GM18858 (cell line): ENCODE results near the gene FXYD5.
"Not testable (repeated sequence)": the region's sequence is repeated elsewhere in the genome, so short reads cannot be mapped to it uniquely, and the experiment has no call there.

Experiments used
- ATAC-seq: cut with Tn5 transposase; IDR thresholded peaks from one replicate; pipeline ENCODE4 v1.9.1; 2021; ENCODE audit not compliant: unreplicated experiment

The FXYD5 gene

GRCh38 chr19:35136977-35137702 lies 17.4 kb upstream of the FXYD5 start:
- ATAC-seq: no peak

DNA sequence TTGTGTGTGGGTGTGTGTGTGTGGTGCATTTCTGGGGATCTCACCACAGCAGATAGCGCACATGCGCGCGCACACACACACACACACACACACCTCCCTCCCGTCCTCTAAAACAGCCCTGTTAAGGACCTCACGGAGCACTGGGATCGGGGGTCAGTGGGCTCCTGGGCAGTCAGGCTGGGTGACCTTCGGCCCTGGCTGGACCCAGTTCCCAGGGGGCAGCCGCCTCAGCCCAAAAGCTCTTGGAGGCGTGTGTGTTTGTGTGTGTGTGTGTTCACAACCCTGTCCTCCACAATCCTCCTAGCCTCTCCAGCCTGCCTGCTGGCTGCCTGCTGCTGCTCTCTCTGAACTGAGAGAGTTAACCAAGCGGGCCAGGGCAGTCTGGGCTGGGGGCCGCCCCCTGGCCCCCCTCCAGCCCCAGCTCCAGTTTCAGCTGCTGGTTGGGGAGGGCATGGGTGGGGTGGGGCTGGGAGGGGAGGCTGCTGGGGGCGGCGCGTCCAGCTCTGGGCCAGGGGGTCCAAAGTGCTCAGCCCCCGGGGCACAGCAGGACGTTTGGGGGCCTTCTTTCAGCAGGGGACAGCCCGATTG lies 16.1 kb upstream of the FXYD5 start, which contains the start of gene FXYD1:
FXYD1 (plus strand) TSS at position 520 of the 588 bp plus-strand sequence. CDS start 1,256 bp downstream, outside the sequence.
- no peak for ATAC-seq

DNA sequence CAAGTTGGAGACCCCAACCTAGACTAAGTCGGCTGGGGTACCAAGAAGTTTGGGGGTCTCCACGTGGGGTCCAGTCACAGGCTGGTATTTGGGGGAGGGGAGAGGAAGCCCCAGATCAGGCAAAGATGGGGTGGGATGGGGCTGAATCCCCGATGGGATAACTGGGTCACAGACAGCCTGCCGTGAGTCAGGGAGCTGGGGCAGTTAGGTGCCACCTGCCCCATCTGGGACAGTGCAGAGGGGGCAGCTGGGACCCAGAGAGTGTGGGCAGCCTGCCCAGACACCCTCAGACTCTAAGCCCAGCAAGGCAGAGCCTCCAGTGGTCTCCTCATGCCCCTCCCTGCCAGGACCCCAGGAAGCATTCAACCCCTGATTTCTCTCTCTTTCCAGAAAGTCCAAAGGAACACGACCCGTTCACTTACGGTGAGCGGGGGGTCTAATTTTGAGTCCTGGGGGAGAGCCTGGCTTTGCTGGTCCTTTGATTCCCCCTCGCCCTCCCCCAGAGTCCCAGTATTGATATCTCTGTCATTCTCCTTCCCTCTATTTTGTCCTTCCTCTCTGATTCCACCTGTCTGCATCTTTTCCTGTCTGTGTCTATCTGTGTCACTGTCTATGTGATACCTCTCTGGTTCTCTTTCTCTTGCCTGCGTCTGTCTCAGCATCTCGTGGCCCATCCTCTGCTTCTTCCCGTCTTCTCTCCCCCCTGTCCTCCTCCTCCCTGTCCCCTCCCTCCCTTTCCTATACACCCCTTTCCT lies 14.2 kb upstream of the FXYD5 start:
- no peak for ATAC-seq

- no peak for ATAC-seq
Observed at GRCh38 chr19:35140962-35141836, 13.3 kb upstream of the FXYD5 start.

DNA sequence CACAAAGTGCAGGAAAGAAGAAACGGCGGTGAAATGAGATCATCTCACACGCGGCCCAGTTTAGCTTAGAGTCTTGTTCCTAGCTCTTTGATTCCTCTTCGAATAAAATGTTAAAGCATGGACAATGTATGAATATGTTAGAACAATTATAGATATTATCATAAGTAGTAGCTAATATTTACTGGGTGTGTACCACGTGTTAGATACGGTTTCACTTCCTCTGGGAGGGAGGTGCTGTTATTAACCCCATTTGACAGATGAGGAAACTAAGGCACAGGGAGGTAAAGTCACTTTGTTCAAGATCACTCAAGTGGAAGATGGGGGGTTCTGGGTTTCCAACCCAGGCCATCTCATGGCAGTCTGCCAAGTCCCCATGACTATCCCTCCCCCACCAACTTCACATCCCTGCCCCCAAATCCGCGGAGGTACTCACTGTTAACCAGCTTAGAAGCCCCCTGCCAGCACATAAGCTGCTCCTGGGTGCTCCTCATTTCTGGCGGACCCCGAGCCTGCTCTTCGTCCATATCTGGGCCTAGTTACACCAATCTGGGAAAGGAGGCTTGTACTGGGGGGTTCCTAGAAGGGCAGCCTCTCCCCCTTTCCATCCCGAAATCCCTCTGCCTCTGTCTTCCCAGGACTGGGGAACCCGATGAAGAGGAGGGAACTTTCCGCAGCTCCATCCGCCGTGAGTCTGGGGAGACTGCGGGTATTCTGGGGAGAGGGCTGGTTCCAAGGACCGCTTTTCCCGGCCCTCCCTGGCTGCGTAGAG lies 12.5 kb upstream of the FXYD5 start:
- no peak for ATAC-seq

DNA sequence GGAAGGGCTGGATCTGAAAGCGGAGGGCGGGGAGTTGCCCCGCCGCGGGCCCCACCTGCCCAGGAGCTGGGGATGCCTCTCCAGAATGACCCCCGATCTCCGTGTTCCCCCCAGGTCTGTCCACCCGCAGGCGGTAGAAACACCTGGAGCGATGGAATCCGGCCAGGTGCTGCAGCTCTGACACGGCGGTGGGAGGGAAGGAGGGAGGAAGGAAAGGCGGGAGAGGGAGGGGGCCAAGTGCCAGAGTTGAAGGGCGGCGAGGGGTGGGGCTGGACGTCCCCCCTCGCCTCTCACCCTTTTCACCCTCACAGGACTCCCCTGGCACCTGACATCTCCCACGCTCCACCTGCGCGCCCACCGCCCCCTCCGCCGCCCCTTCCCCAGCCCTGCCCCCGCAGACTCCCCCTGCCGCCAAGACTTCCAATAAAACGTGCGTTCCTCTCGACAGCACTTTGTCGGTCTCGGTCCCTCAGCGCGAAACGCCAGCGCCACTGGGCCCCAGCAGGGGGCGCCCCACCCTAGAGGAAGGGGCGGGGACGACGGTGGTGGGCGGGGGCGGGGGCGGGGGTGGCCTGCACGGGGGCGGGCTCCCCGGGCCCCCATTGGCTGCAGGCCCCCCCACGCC lies 11.8 kb upstream of the FXYD5 start:
- no peak for ATAC-seq

DNA sequence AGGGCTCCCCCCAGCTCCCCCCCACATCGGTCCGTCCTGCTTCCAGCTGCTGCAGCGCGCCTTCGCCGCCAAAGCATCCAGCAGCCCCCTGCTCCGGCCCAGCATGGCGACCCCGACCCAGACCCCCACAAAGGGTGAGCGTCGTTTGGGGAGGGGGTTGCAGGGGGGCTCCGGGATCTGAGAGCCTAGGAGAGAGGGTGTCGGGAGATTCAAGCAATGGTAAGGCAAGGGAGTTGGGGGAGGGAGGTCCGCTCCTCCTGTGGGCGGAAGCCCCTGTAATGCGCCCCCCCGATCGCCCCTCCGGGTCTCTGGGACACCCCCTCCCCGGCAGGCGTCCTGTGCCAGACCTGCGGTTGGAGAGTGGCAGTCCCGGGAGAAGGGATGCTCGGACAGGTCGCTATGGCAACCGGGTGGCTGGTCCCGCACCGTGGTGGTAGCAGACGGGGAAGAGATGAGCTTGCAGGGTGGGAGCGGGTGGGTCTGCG lies 11.3 kb upstream of the FXYD5 start, which contains the start of gene FXYD7:
FXYD7 (plus strand) TSS at position 25 of the 485 bp plus-strand sequence; CDS start at position 104, 79 bp downstream.
- no peak for ATAC-seq

- no peak for ATAC-seq
Observed at GRCh38 chr19:35143818-35144217, 10.7 kb upstream of the FXYD5 start.

DNA sequence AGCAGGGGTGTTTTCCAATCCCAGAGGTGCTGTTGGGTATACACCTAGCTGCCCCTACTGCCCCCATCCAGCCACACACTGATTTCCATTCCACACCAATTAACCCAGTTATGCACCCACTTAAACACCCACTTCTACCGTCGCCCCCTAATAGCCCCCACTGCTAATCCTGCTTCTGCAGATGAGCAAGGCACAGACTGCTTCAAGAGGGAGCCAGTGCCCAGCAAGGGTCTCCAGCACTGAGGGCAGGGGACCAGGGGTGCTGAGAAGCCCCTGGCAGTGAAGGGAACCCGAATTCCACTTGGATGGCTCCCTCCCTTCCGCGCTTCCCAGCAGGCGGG lies 10.3 kb upstream of the FXYD5 start:
- no peak for ATAC-seq

- ATAC-seq: no peak
Observed at GRCh38 chr19:35144600-35145436, 9.7 kb upstream of the FXYD5 start.

DNA sequence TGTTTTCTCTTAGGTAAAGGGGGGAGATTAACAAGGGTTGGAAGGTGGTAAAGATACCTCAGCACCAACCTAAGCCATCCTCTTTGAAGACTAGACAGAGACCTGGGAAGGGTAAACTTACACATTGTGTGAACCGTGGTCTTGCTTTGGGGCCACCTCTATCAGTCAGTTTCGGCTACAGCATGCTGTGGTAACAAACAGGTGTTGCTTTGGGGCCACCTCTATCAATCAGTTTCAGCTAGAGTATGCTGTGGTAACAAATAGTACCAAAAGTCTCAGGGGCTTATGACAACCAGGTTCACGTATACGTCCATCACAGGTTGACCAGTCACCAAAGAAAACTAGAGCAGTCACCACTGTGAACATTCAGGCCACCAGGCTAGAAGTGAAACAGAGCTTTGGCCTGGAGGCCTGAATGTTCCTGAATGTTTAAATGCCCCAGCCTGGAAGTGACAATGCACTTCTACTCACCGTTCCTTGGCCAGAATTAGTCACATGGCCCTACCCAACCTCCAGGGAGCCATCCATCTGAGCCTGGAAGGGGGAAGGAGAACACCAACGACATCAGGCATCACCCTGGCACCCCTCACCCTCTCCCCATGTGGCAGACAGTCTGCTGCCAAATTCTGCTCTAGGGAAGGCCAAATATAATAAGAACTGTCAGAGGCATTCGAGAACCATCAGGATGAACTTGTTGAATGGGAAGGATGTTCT lies 7.6 kb upstream of the FXYD5 start:
- no peak for ATAC-seq

DNA sequence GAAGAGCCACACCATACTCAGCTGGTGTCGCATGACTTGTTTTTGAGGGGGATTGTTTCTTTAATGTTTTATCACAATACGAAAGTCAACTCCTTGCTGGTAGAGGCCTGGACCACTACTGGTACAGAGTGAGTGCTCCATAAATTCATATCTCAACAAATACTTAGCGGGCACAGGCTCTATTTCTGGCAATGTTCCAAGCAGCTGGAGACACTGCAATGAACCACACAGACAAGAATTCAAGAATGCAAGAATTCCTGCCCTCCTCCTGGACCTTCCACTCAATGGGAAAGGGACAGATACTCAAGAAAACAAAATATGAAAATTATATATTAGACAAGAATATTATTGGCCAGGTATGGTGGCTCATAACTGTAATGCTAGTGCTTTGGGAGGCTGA lies 5.1 kb upstream of the FXYD5 start:
- ATAC-seq: no peak

- no peak for ATAC-seq
Observed at GRCh38 chr19:35150445-35150844, 4.1 kb upstream of the FXYD5 start.

GRCh38 chr19:35151273-35152065 lies 3.1 kb upstream of the FXYD5 start:
- no peak for ATAC-seq

DNA sequence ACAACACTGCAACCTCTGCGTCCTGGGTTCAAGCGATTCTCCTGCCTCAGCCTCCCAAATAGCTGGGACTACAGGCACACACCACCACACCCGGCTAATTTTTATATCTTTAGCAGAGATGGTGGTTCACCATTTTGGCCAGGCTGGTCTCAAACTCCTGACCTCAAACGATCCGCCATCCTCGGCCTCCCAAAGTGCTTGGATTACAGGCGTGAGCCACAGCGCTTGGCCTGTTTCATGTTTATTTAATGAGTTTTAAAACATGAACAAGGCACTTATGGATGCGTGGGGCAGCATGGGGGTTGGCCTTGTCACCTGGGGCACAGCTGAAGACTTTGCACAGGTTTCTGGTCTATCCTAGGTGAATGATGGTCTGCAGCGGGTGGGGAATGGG lies 1.4 kb upstream of the FXYD5 start:
- not testable (repeated sequence) for ATAC-seq

GRCh38 chr19:35153701-35154524 lies 622 bp upstream of the FXYD5 start:
- ATAC-seq: no peak
